ENCODE data around the gene ZP3.
"Not testable (repeated sequence)": the region's sequence is repeated elsewhere in the genome, so short reads cannot be mapped to it uniquely, and the experiment has no call there.

Gene ZP3

DNA sequence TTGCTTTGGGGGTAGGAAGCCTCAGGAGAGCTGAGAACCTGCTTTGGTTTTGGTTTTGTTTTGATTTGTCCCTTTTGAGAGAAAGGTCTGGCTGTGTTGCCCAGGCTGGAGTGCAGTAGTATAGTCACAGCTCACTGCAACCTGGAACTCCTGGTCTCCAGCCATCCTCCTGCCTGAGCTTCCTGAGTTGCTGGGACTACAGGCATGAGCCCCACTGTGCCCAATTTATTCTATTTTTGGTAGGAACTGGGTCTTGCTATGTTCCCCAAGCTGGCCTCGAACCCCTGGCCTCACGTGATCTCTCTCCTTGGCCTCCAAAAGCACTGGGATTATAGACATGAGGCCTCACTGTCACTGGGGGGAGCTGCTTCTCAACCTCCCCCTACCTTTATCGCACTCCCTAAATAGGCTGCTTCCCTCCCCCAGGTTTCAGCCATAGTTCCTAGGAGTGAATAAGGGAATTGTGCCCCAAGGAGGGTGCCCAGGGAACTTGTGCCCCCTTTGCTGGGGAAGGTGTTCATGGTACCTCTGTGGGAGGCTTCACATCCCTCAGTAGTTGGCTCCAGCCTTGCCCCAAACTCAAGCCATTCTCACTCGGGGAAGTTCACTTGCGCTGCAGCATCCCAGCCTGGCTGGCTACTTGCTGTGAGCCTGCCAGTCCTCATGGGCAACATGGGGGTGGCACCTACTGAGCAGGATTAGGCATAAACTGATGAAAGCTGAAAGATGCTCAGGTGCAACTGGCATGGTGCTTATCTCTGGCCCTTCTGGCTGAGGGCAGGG is 18.1 kb downstream of the ZP3 start:
- DNase-seq (ENCODE audit: low read depth) = not testable (repeated sequence)

DNA sequence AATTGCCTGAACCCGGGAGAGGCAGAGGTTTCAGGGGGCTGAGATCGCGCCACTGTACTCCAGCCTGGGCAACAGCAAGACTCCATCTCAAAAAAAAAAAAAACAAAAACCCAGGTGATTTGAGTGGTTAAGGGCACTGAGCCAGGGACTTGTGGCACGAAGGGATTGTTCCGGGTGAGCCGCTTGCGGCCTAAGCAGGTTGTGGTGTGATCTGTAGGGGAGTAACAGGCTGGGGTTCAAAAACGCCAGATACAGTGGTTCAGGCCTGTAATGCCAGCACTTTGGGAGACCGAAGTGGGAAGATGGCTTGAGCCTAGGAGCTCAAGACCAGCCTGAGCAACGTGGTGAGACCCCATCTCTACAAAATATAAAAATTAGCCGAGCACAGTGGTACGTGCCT is 19.1 kb downstream of the ZP3 start:
- DNase-seq (ENCODE audit: low read depth) = not testable (repeated sequence)

GRCh38 chr7:76445577-76446008 is 20.8 kb downstream of the ZP3 start:
- DNase-seq (ENCODE audit: low read depth) = not testable (repeated sequence)

- DNase-seq (ENCODE audit: low read depth) = not testable (repeated sequence)
Measured at GRCh38 chr7:76457017-76457416, 32.3 kb downstream of the ZP3 start.

- DNase-seq (ENCODE audit: low read depth) = not testable (repeated sequence)
Measured at GRCh38 chr7:76458504-76458903, 33.8 kb downstream of the ZP3 start.

GRCh38 chr7:76460767-76461166 is 36.0 kb downstream of the ZP3 start:
- DNase-seq (ENCODE audit: low read depth) = not testable (repeated sequence)

- DNase-seq (ENCODE audit: low read depth) = peak; percentile 12
Measured at GRCh38 chr7:76461464-76462101, 36.8 kb downstream of the ZP3 start, which contains the start of gene DTX2. DTX2 (plus strand) TSS chr7:76461709; CDS start chr7:76480510, 18,801 bp downstream.

DNA sequence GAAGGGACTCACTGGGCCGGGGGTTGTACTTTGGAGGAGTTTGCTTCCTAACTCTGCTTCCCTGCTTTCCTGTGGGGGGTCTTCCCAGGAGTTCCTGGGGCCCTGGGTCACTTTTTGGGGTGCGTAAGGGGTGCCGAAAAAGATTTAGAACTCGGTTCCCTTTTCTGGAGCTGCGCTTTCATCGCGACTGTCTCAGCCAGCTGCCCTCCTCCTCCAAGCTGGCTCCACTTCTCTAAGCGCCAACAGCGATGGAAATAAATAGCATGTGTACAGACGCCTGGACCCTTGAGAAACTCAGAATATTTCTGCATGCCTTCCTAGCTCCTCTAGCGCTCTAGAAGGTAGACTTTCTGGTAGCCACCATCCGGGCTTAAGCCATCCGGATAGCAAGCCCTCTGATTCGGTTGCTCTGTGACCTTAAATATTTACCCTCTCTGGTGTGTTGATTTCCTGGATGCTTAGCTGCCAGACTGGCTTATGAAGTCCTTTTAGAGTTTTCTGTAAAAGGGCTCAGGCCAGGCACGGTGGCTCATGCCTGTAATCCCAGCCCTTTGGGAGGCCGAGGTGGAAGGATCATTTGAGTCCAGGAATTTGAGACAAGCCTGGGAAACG is 37.6 kb downstream of the ZP3 start:
- DNase-seq (ENCODE audit: low read depth) = not testable (repeated sequence)

- not testable (repeated sequence) for DNase-seq (ENCODE audit: low read depth)
Measured at GRCh38 chr7:76464959-76465358, 40.2 kb downstream of the ZP3 start.

GRCh38 chr7:76465950-76466349 is 41.2 kb downstream of the ZP3 start:
- DNase-seq (ENCODE audit: low read depth) = not testable (repeated sequence)

DNA sequence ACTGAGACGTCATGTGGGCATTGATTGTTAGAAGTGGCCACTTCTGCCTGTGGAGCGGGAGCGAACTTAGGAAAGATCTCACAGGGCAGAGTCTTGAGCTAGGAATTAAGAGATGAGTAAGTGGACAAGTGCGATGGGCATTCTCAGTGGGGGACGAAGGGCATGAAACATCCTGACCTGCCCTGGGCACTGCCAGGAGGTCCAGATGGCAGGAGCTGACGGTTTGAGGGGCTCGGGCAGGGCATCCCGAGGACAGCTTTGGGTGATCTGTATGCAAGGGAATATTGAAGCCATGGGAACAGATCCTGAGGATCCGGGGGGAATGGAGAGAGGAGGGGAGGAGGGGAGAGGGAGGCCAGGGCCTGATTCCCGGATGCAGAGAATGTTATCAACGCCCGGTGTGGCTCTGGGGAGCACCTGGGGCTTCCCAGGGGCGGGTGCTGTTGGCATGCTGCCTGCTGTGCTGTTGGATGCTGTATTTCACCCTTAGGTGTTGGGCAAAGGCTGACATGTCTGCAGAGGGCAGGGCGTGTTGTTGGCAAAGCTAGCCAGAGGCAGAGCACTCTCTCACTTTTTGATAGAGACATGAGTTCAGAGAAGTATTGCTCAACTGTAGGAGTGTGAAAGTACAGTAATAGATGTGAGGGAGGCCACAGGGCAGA is 43.1 kb downstream of the ZP3 start:
- not testable (repeated sequence) for DNase-seq (ENCODE audit: low read depth)

DNA sequence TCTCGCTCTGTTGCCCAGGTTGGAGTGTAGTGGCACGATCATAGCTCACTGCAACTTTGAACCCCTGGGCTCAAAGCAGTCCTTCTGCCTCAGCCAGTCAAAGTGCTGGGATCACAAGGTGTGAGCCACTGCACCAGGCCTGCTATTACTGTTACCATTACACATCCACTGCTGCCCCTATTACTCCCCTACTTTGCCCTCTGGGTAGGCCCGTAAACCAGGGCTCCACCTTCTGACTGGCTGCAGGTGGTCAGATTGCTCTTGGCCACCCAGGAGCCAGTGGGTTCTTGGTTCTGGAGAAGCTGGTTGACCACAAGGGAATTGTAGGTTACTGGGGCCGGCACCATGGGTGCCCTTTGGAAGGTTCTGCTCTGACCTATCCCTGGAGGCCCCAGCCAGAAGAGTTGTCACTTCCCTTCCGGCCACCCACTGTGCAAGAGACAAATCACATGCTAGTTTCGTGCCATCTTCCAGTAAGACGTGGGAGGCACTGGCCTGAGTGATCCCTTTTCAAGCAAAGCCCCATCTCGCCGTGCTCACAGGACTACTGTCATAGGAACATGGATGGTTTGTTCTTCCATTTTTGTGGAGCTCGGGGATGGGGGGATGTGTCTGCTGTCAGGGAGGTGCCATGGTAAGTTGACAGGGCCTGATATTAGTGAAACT is 46.9 kb downstream of the ZP3 start:
- DNase-seq (ENCODE audit: low read depth) = not testable (repeated sequence)

GRCh38 chr7:76473097-76473496 is 48.3 kb downstream of the ZP3 start:
- DNase-seq (ENCODE audit: low read depth) = not testable (repeated sequence)

DNA sequence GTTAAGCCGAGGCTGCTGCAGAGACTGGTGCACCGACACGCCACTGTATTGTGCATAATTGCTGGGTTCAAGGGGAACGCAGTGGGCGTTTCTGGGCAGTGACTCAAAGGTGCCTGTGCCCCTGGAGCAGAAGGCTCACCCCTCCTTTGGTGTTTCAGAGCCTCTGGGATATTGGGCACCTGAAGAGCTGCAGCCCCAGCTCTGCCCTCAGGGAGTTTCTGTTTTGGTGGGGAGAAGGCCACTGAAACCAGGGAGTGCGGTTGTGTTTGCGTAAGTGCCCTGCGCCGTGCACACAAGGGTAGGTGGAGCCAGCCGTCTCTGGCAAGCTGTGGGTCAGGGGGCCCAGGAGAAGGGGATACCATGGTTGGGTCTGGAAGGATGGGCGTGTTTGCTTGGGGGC is 51.5 kb downstream of the ZP3 start:
- DNase-seq (ENCODE audit: low read depth) = not testable (repeated sequence)

- DNase-seq (ENCODE audit: low read depth) = not testable (repeated sequence)
Measured at GRCh38 chr7:76476742-76477474, 52.2 kb downstream of the ZP3 start.

DNA sequence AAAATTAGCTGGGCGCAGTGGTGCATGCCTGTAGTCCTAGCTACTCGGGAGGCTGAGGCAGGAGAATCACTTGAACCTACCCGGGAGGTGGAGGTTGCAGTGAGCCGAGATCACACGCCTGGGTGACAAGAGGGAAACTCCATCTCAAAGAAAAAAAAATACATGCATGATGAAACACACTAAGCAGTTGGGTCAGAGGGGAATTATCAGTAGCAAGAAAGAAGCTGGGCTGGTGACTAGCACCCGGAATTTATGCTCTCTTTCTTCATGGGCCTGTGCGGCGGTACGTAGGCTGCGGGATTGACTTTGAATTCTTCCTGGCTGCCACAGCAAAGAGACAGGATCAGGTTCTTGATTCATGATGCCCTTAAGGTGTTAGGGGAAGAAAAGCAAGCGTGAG is 54.9 kb downstream of the ZP3 start:
- DNase-seq (ENCODE audit: low read depth) = not testable (repeated sequence)

GRCh38 chr7:76480403-76481253 is 55.9 kb downstream of the ZP3 start:
- DNase-seq (ENCODE audit: low read depth) = not testable (repeated sequence)

DNA sequence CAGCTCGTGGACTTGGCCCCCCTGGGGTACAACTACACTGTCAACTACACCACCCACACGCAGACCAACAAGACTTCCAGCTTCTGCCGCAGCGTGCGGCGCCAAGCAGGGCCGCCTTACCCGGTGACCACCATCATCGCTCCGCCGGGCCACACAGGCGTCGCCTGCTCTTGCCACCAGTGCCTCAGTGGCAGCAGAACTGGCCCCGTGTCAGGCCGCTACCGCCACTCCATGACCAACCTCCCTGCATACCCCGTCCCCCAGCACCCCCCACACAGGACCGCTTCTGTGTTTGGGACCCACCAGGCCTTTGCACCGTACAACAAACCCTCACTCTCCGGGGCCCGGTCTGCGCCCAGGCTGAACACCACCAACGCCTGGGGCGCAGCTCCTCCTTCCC is 57.9 kb downstream of the ZP3 start:
- DNase-seq (ENCODE audit: low read depth) = not testable (repeated sequence)

- not testable (repeated sequence) for DNase-seq (ENCODE audit: low read depth)
Measured at GRCh38 chr7:76483081-76483480, 58.3 kb downstream of the ZP3 start.

- DNase-seq (ENCODE audit: low read depth) = not testable (repeated sequence)
Measured at GRCh38 chr7:76484456-76484855, 59.7 kb downstream of the ZP3 start.
